Panc1 (cell line): ENCODE data around the gene ADAM10.

Source experiments
- POLR2AphosphoS5 ChIP-seq: IDR thresholded peaks from 2 replicates; pipeline ENCODE4 v1.6.1; 2012; ENCODE audit warnings: mild to moderate bottlenecking, low read depth, low read length, moderate library complexity
- REST ChIP-seq, 2 experiments: IDR thresholded peaks; 2 replicates each; pipeline ENCODE4 v1.6.1; 2011 to 2012; ENCODE audit warnings: low read depth in 2 of 2, control low read depth in 1 of 2, low read length in 1 of 2, mild to moderate bottlenecking in 1 of 2, moderate library complexity in 1 of 2; ENCODE audit not compliant: insufficient read depth in 1 of 2

- TF ChIP-seq REST (IDR thresholded peaks at IDR 0.05; ENCODE audit: insufficient read depth in 1 of 2, low read depth in 2 of 2, low read length in 1 of 2) (no peak), POLR2AphosphoS5 (no peak)
Measured at GRCh38 chr15:58649175-58649574, 100.3 kb downstream of the ADAM10 start.
